NB4 (cell line): ENCODE results near the gene MRC2.

Source experiments
- CTCF ChIP-seq: IDR thresholded peaks from one replicate; pipeline ENCODE4 v1.5.1; 2012; ENCODE audit warnings: low read depth, low read length
- MAX ChIP-seq: IDR thresholded peaks from 2 replicates; pipeline ENCODE4 v1.6.1; 2011; ENCODE audit warnings: low read depth, low read length
- POLR2A ChIP-seq: IDR thresholded peaks from 2 replicates; pipeline ENCODE4 v1.6.1; 2011; ENCODE audit warnings: mild to moderate bottlenecking; ENCODE audit not compliant: insufficient read length; ENCODE audit errors: extremely low read depth

GRCh38 chr17:62689441-62690167 lies 62.1 kb downstream of the MRC2 start:
- TF ChIP-seq CTCF (no peak), POLR2A (no peak), MAX (no peak)
